Left kidney (tissue), 8 donors: Measurements from ENCODE around the gene C2CD4A. TPM values are rescaled to one million over a fixed set of nuclear protein-coding genes. Genes with fewer than 3 reads are reported as not detected.
"Not testable (repeated sequence)": the region's sequence is repeated elsewhere in the genome, so short reads cannot be mapped to it uniquely, and the experiment has no call there.

Experiments
- DNase-seq: peaks from one replicate; pipeline ENCODE4 v3.0.0-alpha.2; 2013
- long read RNA-seq, 8 donors: transcript quantifications; one replicate each; lab custom pipeline, GENCODE V29; 2026
- polyA plus RNA-seq: library from polyadenylated mRNA; unstranded; fragments of 120-200 nt; gene quantifications from one replicate; pipeline ENCODE4 v1.2.1, GENCODE V29; 2013; ENCODE audit not compliant: insufficient read length

Gene C2CD4A, protein sequence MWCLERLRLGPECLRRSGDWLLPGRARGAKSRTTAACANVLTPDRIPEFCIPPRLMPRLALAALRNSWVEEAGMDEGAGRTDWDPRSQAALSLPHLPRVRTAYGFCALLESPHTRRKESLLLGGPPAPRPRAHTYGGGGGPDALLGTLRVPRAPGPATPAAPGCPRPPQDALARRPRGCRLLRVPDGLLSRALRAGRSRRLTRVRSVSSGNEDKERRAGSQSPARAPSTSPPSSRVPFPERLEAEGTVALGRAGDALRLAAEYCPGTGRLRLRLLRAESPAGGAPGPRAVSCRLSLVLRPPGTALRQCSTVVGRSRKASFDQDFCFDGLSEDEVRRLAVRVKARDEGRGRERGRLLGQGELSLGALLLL
- 0.33 TPM for polyA plus RNA-seq
- long read RNA-seq, donor 1, result 0 reads
- long read RNA-seq, donor 2, result 0 reads
- long read RNA-seq, donor 3, result 0 reads
- long read RNA-seq, donor 4, result 0 reads
- long read RNA-seq, donor 5, result 0 reads
- long read RNA-seq, donor 6, result 0 reads
- long read RNA-seq, donor 7, result 0 reads
- long read RNA-seq, donor 8, result 0 reads

- peak; percentile 80 for DNase-seq
Measured at GRCh38 chr15:62066663-62067447, at the start of gene C2CD4A. Gene C2CD4A, plus strand, starts transcription at chr15:62066977. Its CDS starts 637 bp downstream, at chr15:62067614.

DNA sequence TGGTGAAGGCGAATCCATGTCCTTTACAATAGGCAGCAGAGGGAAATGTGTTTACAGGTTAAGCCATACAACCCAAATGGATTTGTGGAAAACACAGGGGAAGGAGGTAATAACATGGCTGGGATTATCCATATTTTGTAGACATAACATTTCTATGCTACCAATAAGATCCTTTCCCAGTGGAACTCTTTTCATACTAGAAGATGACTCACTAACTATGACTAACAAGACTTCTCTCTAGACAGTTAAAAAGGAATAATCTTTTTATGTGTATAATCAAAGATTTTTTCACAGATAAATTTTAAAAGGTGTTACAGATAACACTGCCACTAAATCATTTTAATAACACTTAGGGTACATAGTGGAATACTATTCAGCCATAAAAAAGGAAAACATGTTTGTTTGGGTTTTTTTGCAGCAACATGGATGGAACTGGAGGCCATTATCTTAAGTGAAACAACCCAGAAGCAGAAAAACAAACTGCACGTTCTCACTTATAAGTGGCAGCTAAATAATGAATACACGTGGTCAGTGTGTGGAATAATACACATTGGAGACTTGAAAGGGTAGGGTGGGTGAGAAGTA is 46.1 kb upstream of the C2CD4A start:
- no peak for DNase-seq

- DNase-seq, result no peak
Measured at GRCh38 chr15:62021991-62022600, 44.7 kb upstream of the C2CD4A start.

GRCh38 chr15:62026487-62027262 is 40.1 kb upstream of the C2CD4A start:
- no peak for DNase-seq

- DNase-seq, result no peak
Measured at GRCh38 chr15:62027263-62027565, 39.6 kb upstream of the C2CD4A start.

- no peak for DNase-seq
Measured at GRCh38 chr15:62027916-62028315, 38.9 kb upstream of the C2CD4A start.

GRCh38 chr15:62035256-62035924 is 31.4 kb upstream of the C2CD4A start:
- no peak for DNase-seq

DNA sequence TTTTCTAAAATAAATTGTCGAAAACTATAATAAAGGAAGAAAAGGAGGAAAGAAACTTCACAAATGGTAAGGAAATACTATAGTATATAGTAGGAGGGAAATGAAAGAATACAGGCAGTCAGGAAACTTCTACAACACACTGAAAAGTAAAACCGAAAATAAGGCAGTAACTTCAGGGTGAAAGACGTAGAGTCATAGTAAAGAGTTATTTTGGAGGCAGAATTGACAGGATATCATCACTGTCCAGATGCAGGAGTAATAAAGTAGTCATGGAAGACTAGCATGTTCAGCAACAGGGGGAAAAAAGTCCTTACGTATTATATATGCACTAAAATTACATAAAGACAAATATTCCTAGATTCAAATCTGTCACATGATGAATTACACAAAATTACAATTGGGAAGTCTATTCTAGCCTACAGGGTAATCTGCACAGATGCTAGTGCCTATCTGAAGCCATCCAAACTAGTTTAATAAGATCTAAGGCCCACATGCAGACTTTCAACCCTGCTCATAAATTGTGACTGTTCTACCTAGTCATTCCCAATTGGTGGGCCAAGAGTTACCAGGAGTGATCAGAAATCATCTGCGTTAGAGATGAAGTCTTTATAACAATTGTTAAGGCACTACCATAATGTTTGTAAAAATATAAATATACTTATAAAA is 20.6 kb upstream of the C2CD4A start:
- DNase-seq, result no peak

DNA sequence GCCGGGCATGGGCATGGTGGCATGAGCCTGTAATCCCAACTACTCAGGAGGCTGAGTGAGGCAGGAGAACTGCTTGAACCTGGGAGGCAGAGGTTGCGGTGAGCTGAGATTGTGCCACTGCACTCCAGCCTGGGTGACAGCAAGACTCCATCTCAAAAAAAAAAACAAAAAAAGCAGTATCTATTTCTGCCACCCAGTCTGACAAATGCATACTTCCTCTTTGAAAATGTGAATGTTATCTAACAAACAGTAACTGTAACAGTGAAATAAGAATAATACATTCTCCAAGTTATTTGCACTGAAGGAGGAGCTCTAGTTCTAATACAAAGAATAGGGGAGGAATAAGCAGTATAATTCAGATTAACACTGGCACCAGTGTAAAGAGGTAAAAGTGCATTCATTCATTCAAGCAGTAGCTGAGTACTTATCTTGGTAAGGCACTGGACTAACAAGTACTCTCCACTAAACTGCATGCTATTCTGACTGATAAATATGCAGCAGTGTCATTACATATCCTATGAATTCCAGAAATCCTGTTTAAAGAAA is 19.4 kb upstream of the C2CD4A start:
- no peak for DNase-seq

- DNase-seq, result not testable (repeated sequence)
Measured at GRCh38 chr15:62048254-62048653, 18.5 kb upstream of the C2CD4A start.

- no peak for DNase-seq
Measured at GRCh38 chr15:62050115-62050514, 16.7 kb upstream of the C2CD4A start.

- DNase-seq, result no peak
Measured at GRCh38 chr15:62051166-62051565, 15.6 kb upstream of the C2CD4A start.

DNA sequence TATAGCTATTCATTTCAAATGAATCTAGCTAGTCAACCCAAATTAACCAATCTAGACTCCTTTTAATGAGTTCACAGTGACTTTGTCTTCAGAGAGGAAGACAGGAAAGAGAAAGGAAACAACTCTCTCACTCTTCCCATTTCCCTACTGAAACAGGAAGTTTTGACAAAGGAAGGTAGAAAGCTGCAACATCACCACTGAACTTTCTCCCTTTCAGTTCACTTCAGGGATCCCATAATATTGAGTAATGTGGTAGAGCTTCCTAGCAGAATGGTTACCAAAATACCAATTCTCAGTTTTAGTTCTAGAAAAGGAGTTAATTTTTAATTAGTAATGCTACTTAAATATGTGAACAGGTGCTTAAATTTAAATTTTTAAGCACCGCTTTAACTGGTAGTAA is 14.1 kb upstream of the C2CD4A start:
- DNase-seq, result no peak

- DNase-seq, result no peak
Measured at GRCh38 chr15:62053439-62054085, 13.2 kb upstream of the C2CD4A start.

DNA sequence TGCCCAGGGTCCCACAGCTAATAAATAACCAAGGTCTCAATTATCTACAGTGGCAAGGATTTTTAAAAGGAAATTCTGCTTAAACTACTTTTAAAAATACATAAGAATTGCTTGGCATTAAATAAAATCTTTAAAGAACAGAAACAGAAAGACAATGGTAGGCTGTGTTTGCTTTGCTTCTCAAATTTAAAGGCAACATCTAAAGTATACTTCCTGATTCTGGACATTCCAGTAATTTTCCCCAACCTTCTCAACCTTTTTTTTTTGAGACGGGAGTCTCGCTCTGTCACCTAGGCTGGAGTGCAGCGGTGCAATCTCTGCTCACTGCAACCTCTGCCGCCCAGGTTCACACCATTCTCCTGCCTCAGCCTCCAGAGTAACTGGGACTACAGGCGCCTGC is 11.8 kb upstream of the C2CD4A start:
- no peak for DNase-seq

DNA sequence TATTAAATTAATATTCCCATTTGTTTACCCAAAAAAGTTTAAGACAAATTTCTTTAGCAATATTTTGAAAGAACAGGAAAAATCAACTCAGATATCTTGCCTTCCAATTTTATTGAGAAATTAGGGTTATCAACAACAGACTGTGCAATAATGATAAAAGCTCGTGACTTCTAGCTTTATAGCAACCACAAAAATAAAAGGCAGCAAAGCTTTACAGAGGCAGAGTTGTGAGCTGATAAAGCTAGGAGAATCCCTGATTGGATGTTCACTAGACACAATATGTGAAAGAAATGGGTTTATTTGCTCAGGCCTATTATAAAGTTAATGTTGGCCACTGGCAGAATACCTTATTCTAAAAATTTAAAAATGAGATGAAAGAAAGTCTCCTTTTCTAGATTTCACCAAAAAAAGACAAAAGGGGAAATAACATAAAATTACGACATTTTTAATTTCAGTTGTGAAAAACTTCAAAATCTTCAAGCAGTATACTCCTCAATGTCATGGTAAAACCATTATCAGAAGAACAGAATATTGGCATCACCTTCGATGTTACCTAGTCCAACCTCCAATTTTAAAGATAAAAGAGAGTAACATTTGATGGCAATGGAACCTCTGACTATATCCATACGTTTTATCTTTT is 9.3 kb upstream of the C2CD4A start:
- DNase-seq, result no peak

DNA sequence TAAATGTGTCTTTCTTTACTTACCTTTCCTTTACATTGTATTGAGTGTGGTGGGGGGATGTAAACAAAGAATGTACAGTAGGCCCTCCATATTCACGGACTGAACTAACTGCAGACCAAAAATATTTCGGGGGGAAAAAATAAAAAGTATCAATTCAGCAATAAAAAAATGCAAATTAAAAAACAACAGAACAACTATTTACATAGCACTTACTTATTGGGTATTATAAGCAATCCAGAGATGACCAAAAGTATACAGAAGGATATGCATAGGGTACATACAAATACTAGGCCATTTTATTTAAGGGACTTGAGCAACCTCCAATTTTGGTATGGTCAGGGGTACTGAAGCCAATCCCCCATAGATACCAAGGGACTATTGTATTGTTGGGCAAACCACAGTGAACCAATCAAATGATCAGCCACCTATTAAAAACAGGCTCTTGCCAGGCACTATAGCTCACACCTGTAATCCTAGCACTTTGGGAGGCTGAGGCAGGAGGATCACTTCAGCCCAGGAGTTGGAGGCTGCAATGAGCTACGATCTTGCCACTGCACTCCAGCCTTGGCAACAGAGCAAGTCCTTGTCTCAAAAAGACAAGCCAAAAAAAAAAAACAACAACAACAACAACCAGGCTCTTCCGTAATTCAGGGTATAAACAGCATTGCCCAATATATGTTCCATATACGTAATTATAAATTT is 8.3 kb upstream of the C2CD4A start:
- no peak for DNase-seq

DNA sequence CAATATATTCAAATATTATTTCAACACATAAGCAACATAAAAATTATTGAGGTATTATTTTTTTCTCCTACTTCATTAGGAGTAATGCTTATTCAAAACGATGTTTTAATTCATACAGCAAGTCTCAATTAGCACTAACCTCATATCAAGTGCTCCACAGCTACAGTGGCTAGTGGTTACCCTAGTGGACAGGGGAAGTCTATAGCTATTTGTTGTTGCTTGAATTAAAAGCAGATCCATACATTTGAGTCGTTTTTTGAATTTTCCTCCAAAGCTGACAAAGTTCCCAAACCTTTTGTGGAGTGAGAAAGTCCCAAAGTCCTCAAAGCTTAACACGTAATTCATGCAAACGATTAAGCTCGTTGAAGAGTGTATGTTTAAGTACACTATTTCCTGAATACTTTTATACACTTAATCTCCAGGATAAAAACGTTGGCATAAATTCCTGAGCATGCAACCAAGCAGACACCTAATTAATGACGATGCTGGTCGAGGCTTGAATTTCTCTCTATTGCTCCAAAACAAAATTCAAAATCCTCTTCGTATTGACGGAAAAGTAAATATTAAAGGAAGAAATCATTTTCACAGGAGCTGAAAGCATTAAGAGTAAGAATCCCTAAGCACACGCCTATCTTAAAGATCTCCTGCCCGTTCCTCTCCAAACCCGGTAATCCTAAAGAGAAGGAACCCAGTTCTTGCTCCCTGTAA is 7.5 kb upstream of the C2CD4A start:
- no peak for DNase-seq
